Immature natural killer cell (primary cell): ENCODE measurements around the gene UPF1. TPM values are rescaled to one million over a fixed set of nuclear protein-coding genes. Genes with fewer than 3 reads are reported as not detected.
"Not testable (repeated sequence)": the region's sequence is repeated elsewhere in the genome, so short reads cannot be mapped to it uniquely, and the experiment has no call there.

ENCODE experiments used
- DNase-seq, 3 donors: peaks; one replicate each; pipeline ENCODE4 v3.0.0; 2022; ENCODE audit warnings: mixed read lengths in 1 of 3
- H3K27ac Mint-ChIP-seq, 6 donors: one replicate each; pipeline ENCODE4 v1.8.0; 2020; ENCODE audit warnings: mixed read lengths in 6 of 6, mild to moderate bottlenecking in 5 of 6, inconsistent platforms in 4 of 6, moderate library complexity in 3 of 6
- H3K27me3 Mint-ChIP-seq, 3 donors: one replicate each; pipeline ENCODE4 v1.8.0; 2020 to 2021; ENCODE audit warnings: low read depth in 3 of 3, mild to moderate bottlenecking in 3 of 3, mixed read lengths in 3 of 3, moderate library complexity in 3 of 3, inconsistent platforms in 1 of 3
- H3K36me3 Mint-ChIP-seq, 3 donors: one replicate each; pipeline ENCODE4 v1.8.0; 2020; ENCODE audit warnings: mixed read lengths in 3 of 3, inconsistent platforms in 2 of 3, mild to moderate bottlenecking in 2 of 3
- H3K4me1 Mint-ChIP-seq, 2 donors: one replicate each; pipeline ENCODE4 v1.8.0; 2020; ENCODE audit warnings: inconsistent platforms in 2 of 2, mild to moderate bottlenecking in 2 of 2, mixed read lengths in 2 of 2, moderate library complexity in 1 of 2
- H3K4me3 Mint-ChIP-seq, 5 donors: one replicate each; pipeline ENCODE4 v1.8.0; 2020; ENCODE audit warnings: mild to moderate bottlenecking in 5 of 5, mixed read lengths in 5 of 5, inconsistent platforms in 3 of 5, moderate library complexity in 3 of 5
- H3K9me3 Mint-ChIP-seq, 6 donors: one replicate each; pipeline ENCODE4 v1.8.0; 2020; ENCODE audit warnings: mild to moderate bottlenecking in 6 of 6, mixed read lengths in 6 of 6, inconsistent platforms in 4 of 6, moderate library complexity in 3 of 6
- polyA plus RNA-seq, 3 donors: library from polyadenylated mRNA; unstranded; fragments of 300-500 nt; fragmentation: Illumina TruSeq; gene quantifications; one replicate each; pipeline ENCODE4 v1.2.3, GENCODE V29; 2021

Gene UPF1
- polyA plus RNA-seq, 3 donors from 2014 or later, result 1.1 to 16.6 (median 5.2) TPM

GRCh38 chr19:18900700-18901481 is 69.1 kb downstream of the UPF1 start:
- Mint-ChIP-seq H3K27ac (no peak overlapping the region), H3K4me3 (no peak overlapping the region), H3K27me3 (peaks cover 11 to 15% (median 13%) of the 10 kb centered on the region in 3 donors), H3K4me1 (peaks cover 8 to 12% of the 10 kb centered on the region in 2 donors), H3K9me3 (no peaks in the 10 kb centered on the region), H3K36me3 (peaks cover 0 to 14% (median 4%) of the 10 kb centered on the region in 3 donors)
- no peak for DNase-seq

DNA sequence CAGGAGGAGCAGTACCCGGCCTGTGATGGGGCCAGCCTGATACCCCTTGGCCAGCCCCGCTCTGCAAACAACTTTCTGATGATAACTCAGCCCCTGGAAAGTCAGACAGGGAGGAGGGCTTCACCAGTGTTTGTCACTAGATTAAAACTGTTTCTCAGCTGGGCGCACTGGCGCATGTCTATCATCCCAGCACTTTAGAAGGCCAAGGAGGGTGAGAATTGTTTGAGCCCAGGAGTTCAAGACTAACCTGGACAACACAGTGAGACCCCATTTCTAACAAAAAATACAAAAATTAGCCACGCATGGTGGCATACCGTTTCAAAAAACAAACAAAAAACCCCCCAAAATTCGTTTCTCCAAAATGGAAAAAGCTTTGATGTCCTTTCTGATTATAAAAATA is 69.7 kb downstream of the UPF1 start:
- peaks cover 8 to 11% of the 10 kb centered on the region in 2 donors for H3K4me1 Mint-ChIP-seq
- peaks cover 0 to 14% (median 4%) of the 10 kb centered on the region in 3 donors for H3K36me3 Mint-ChIP-seq
- no peaks in the 10 kb centered on the region for H3K9me3 Mint-ChIP-seq
- no peak overlapping the region for H3K27ac Mint-ChIP-seq
- DNase-seq, result no peak
- peaks cover 9 to 13% (median 13%) of the 10 kb centered on the region in 3 donors for H3K27me3 Mint-ChIP-seq
- H3K4me3 Mint-ChIP-seq, result no peak overlapping the region

DNA sequence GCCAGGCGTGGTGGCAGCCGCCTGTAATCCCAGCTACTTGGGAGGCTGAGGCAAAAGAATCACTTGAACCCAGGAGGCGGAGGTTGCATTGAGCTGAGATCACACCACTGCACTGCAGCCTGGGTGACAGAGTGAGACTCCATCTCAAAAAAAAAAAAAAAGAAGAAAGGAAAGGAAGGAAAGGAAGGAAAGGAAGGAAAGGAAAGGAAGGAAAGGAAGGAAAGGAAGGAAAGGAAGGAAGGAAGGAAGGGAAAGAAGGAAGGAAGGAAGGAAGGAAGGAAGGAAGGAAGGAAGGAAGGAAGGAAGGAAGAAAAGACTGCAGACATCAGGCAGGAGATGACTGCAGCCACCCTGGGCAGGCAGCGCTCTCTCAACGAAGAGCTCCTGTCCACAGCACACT is 70.8 kb downstream of the UPF1 start:
- peaks cover 0 to 11% (median 1%) of the 10 kb centered on the region in 3 donors for H3K36me3 Mint-ChIP-seq
- not testable (repeated sequence) for H3K9me3 Mint-ChIP-seq, H3K27ac Mint-ChIP-seq, H3K4me3 Mint-ChIP-seq, DNase-seq, H3K4me1 Mint-ChIP-seq
- H3K27me3 Mint-ChIP-seq, result peaks cover under 1 to 13% (median 5%) of the 10 kb centered on the region in 3 donors

DNA sequence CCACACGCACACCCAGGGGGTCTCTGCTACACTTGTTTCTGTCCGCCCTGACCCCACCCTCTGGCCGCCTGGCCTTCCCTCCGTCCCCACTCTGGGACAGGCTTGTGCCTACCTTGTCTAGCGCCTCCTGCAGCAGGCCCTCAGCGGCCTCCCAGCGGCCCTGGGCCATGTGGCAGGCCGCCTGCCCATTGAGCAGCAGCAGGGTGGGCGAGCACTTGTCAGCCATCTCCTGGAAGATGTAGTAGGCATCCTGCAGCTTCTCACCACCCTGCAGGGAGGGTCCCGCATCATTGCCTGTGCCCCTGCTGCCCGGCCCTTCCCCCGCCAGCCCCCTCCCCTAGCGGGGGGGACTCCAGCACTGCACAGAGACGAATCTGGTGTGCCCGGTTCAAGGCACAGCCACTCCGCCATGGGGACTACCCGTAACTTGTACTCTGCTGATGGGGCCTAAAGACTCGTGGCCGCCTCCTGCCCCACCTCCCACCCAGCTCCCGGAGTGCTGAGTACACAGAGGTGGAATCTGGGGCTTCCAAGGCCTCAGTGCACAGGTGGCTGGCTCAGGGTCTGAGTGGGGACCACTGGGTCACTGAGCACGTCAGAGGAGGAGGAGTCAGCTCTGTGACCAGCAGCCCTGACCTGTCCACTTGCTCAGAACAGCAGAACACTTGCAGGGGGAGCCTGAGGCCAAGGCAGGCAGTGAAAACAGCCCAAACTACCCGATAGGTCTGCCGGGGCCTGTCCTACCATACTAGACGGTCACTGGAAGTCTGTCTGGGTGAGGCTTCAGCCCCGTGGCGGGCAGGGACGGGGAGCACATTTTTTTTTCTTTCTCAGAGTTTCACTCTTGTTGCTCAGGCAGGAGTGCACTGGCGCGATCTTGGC is 71.6 kb downstream of the UPF1 start:
- Mint-ChIP-seq H3K27me3 (peaks cover 0 to 13% (median 4%) of the 10 kb centered on the region in 3 donors), H3K9me3 (no peaks in the 10 kb centered on the region), H3K4me3 (no peak overlapping the region), H3K36me3 (peaks cover 0 to 8% (median 0%) of the 10 kb centered on the region in 3 donors), H3K27ac (no peak overlapping the region), H3K4me1 (no peaks in the 10 kb centered on the region)
- no peak for DNase-seq

DNA sequence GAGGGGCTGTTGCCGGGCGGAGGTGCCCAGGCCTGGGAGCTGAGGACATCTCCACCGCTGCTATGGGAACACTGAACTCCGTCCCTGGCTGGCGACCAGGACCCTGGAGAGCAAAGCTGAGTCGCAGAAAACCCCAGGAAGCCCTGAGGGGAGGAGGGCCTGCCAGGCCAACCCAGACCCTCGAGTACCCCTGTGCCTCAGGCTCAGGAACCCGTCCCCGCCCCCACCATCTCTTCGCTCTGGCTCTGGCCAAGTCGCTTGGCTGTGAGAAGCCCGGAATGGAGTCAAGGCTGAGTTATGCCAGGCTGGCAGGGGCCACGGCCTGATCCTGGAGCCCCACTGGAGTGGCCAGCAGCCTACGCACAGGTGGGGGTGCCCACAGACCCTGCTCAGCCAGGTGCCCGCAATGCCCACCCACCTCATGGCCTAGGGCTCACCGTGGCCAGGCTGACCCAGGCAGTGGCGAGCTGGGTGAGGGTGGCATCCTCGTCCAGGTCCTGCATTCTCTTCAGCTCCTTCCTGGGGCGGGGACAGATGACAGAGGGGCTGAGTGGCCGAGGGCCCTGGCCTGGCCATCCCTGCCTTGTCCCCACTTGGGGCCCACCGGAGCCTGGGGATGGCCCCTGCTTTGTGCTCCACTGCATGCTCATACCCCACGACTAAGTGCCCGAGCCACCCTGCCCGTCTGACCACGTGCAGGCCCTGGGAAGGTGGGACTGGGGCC is 72.7 kb downstream of the UPF1 start:
- no peak overlapping the region for H3K27ac Mint-ChIP-seq
- peaks cover 0 to 10% (median 4%) of the 10 kb centered on the region in 3 donors for H3K27me3 Mint-ChIP-seq
- H3K4me3 Mint-ChIP-seq, result no peak overlapping the region
- H3K4me1 Mint-ChIP-seq, result no peaks in the 10 kb centered on the region
- no peak for DNase-seq
- peaks cover 0 to 8% (median 0%) of the 10 kb centered on the region in 3 donors for H3K36me3 Mint-ChIP-seq
- no peaks in the 10 kb centered on the region for H3K9me3 Mint-ChIP-seq

- peaks cover 0 to 11% (median 3%) of the 10 kb centered on the region in 3 donors for H3K36me3 Mint-ChIP-seq
- no peaks in the 10 kb centered on the region for H3K9me3 Mint-ChIP-seq
- H3K27me3 Mint-ChIP-seq, result peaks cover 3 to 8% (median 4%) of the 10 kb centered on the region in 3 donors
- no peak overlapping the region for H3K27ac Mint-ChIP-seq
- H3K4me1 Mint-ChIP-seq, result no peaks in the 10 kb centered on the region
- H3K4me3 Mint-ChIP-seq, result no peak overlapping the region
- DNase-seq, result no peak
Measured at GRCh38 chr19:18905058-18905456, 73.3 kb downstream of the UPF1 start.

DNA sequence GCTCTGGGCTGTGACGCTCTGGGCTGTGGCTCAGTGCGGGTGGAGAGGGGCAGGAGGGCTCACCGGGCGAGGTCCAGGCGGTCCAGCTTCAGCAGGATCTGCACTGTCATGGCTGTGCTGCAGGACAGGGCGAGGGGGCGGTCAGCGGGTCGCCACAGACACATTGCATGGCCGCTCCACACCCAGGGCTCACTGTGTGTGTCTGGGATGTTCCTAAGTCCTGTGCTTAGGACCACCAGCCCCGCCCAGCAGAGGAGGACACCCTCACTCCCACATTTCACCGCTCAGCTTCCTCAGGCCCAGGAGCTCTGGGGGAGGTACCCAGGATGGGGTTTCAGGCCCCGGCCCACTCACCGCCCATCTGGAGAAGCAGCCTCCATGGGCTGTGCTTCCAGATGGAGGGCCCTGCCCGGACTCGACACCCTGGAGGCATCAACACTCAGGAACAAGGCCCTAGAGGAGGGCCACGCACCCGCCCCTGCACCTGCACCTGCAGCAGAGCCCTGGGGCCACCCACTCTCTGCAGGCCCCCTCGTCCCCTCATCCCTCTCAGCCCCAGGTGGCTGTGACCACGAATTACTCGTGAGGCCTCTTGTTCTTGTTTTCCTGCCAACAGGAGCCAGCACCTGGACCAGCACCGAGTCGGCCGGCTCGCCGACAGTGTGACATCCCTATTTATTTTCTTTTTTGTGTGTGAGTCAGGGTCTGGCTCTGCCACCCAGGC is 73.9 kb downstream of the UPF1 start:
- Mint-ChIP-seq H3K36me3 (peaks cover 0 to 10% (median 3%) of the 10 kb centered on the region in 3 donors), H3K4me1 (no peaks in the 10 kb centered on the region), H3K4me3 (no peak overlapping the region), H3K9me3 (no peaks in the 10 kb centered on the region), H3K27me3 (peaks cover 3 to 8% (median 4%) of the 10 kb centered on the region in 3 donors), H3K27ac (no peak overlapping the region)
- no peak for DNase-seq

DNA sequence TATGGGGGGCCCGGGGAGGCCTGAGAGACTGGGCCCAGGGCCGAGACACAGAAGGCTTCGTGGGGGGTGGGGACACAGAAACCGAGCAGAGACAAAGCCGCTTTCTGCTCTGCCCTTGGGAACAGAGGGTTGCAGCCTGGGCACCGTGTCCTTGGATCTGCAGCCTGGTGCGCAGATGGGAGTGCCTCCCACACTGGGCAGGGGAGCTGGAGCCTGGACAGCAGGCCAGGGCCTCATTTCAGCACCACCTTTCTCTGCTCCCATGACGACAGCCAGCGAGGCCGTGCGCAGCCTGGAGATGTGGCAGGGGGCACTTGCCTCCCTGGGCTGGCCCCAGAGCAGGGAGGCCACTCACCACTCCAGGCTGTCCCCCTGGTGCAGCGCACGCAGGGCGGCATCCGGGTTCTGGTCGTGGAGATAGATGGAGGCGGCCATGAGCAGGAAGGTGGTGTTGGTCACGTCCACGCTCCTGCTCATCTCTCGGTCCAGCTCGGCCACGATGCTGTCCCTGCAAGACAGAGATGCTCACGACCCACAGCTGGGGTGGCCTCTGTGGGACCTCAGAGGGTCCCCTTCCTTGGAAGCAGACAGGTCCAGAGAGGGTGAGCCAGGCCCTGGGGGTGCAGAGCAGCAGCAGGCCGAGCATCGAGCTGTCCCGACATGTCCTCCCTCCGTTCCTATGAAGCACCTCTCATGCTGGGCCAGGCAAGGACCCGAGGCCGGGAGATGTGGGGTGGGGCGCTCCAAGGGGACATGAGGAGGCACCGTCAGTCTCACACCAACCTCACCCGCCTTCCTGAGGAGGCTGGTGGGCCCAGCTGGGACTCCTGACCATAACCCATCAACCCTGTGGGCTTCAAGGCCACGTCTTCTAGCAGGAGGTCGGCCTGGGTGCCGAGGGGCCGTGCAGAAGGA is 75.1 kb downstream of the UPF1 start:
- H3K4me1 Mint-ChIP-seq, result no peaks in the 10 kb centered on the region
- H3K27me3 Mint-ChIP-seq, result peaks cover 3 to 8% (median 4%) of the 10 kb centered on the region in 3 donors
- peaks cover 0 to 3% (median 3%) of the 10 kb centered on the region in 3 donors for H3K36me3 Mint-ChIP-seq
- no peak overlapping the region for H3K4me3 Mint-ChIP-seq
- H3K9me3 Mint-ChIP-seq, result no peaks in the 10 kb centered on the region
- no peak overlapping the region for H3K27ac Mint-ChIP-seq
- DNase-seq, result no peak

DNA sequence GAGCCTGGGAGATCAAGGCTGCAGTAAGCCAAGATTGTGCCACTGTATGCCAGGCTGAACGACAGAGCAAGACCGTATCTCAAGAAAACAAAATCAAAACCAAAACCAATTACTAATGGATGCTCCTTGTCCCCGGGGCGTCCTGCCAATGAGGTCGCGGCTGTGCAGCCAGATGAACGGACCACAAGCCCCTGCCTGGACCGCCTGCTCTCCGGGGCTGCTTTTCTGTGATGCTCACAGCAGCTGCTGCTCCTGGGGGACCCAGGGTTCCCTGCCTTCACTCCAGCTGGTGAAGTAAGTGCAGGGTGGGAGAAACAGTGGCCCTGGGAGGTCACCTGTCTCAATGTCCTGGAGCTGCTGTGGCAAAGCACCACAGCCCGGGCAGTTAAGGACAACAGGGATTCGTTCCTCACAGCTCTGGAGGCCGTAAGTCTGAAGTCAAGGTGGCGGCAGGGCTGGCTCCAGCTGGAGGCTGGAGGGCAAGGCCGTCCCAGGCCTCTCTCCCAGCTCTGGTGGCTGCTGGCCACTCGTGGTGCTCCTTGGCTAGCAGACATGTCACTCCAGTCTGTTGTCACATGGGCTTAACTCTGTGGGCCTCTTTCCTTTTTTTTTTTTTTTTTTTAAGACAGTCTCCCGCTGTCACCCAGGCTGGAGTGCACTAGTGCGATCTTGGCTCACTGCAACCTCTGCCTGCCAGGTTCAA is 77.3 kb downstream of the UPF1 start:
- Mint-ChIP-seq H3K4me3 (no peak overlapping the region), H3K4me1 (peaks cover 2 to 13% of the 10 kb centered on the region in 2 donors), H3K27me3 (peaks cover 3 to 7% (median 3%) of the 10 kb centered on the region in 3 donors), H3K36me3 (peaks cover 0 to 7% (median 6%) of the 10 kb centered on the region in 3 donors), H3K9me3 (no peaks in the 10 kb centered on the region), H3K27ac (no peak overlapping the region)
- DNase-seq, result no peak

DNA sequence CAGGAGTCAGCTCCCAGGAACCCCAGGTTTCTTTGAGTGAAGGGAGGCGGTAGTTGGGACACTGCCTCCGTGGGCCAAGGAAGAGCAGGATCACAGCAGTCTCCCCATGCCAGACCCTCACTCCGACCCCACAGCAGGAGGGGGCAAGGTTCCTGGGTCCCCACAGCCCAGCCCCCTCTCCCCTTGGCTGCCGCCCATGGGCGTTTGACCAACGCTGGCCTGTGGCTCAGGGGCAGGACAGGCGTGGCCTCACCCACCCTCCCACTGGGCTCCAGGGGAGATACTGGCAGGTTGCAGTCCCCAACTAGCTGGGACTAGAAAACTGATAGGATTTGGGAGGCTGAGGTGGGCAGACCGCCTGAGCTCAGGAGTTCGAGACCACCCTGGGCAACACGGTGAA is 78.3 kb downstream of the UPF1 start:
- DNase-seq, result no peak
- Mint-ChIP-seq H3K27ac (no peak overlapping the region), H3K4me3 (no peak overlapping the region), H3K9me3 (no peaks in the 10 kb centered on the region), H3K4me1 (peaks cover 2 to 14% of the 10 kb centered on the region in 2 donors), H3K36me3 (peaks cover 0 to 7% (median 6%) of the 10 kb centered on the region in 3 donors), H3K27me3 (peaks cover 3 to 7% (median 5%) of the 10 kb centered on the region in 3 donors)

DNA sequence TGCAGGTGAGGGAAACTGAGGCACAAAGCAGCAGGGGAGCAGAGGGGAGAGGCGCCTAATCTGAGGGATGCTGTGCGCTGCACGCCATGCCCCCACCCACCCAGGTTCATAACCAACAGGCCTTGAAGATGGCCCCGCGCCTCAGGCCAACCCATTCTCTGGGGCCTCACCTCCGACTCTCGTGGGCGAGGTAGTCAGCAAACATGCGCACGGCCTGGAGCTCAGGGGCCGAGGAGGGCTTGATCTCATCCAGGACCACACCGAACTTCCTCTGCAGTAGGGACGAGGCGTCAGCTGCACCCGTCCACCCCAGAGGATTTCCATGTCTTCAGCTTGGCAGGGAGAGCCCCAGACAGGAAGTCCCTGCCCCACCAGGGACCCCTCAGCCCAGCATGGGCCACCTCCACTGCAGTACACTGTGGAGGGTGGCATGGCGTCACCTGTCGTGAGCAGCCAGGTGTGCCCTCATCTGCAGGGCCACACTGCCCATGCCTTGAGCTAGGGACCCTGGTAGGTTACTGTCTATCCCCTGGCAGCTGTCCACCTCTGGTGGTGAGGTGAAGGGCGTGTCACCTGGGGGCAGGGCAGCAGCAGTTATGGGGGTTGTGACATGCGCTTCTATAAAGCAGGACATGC is 79.2 kb downstream of the UPF1 start:
- DNase-seq, result no peak
- Mint-ChIP-seq H3K4me1 (peaks cover 9 to 18% of the 10 kb centered on the region in 2 donors), H3K36me3 (peaks cover 0 to 7% (median 6%) of the 10 kb centered on the region in 3 donors), H3K27ac (peak overlapping the region in 1 of 6 donors; percentile 58), H3K27me3 (peaks cover 2 to 5% (median 3%) of the 10 kb centered on the region in 3 donors), H3K4me3 (no peak overlapping the region), H3K9me3 (no peaks in the 10 kb centered on the region)
